Trophoblast cell (in vitro differentiated cells and primary cell): ENCODE results near the gene DHTKD1.
"Not testable (repeated sequence)": the region's sequence is repeated elsewhere in the genome, so short reads cannot be mapped to it uniquely, and the experiment has no call there.

ENCODE experiments used
- DNase-seq, 2 donors: peaks; one replicate each; pipeline ENCODE4 v3.0.0-alpha.2; 2016
- H2AFZ ChIP-seq: 2 replicates; pipeline ENCODE4 v1.6.1; 2013; ENCODE audit warnings: low read length, moderate library complexity, mild to moderate bottlenecking; ENCODE audit not compliant: insufficient read depth, poor library complexity
- H2AK5ac ChIP-seq: 2 replicates; pipeline ENCODE4 v1.6.1; 2013; ENCODE audit warnings: mild to moderate bottlenecking, low read length
- H2BK120ac ChIP-seq: 2 replicates; pipeline ENCODE4 v1.6.1; 2013; ENCODE audit warnings: low read length, mild to moderate bottlenecking, moderate library complexity; ENCODE audit not compliant: insufficient read depth, poor library complexity
- H2BK12ac ChIP-seq: 2 replicates; pipeline ENCODE4 v1.6.1; 2013; ENCODE audit warnings: mild to moderate bottlenecking, low read length, moderate library complexity
- H2BK5ac ChIP-seq: 2 replicates; pipeline ENCODE4 v1.6.1; 2013; ENCODE audit warnings: low read length, low read depth, moderate library complexity, mild to moderate bottlenecking; ENCODE audit not compliant: poor library complexity
- H3K14ac ChIP-seq: 2 replicates; pipeline ENCODE4 v1.6.1; 2013; ENCODE audit warnings: mild to moderate bottlenecking, low read length
- H3K18ac ChIP-seq: 2 replicates; pipeline ENCODE4 v1.6.1; 2013; ENCODE audit warnings: mild to moderate bottlenecking, low read length
- H3K23ac ChIP-seq: 2 replicates; pipeline ENCODE4 v1.6.1; 2013; ENCODE audit warnings: low read length
- H3K27ac ChIP-seq: 2 replicates; pipeline ENCODE4 v1.5.1; 2013; ENCODE audit warnings: low read depth, mild to moderate bottlenecking, inconsistent platforms, low read length, moderate library complexity
- H3K27me3 ChIP-seq: 2 replicates; pipeline ENCODE4 v1.6.1; 2013; ENCODE audit warnings: inconsistent platforms, mild to moderate bottlenecking, low read length, moderate library complexity; ENCODE audit not compliant: insufficient read depth
- H3K36me3 ChIP-seq, 2 experiments: 1 replicate in 1 of 2; 2 replicates in 1 of 2; pipeline ENCODE4 v1.6.1; 2013; ENCODE audit warnings: low read length in 2 of 2, mild to moderate bottlenecking in 2 of 2, moderate library complexity in 1 of 2; ENCODE audit not compliant: insufficient read depth in 2 of 2, control insufficient read depth in 1 of 2
- H3K4ac ChIP-seq: 2 replicates; pipeline ENCODE4 v1.6.1; 2013; ENCODE audit warnings: low read depth, mild to moderate bottlenecking, low read length, moderate library complexity
- H3K4me1 ChIP-seq, 2 experiments: 1 replicate in 1 of 2; 2 replicates in 1 of 2; pipeline ENCODE4 v1.6.1; 2013; ENCODE audit warnings: low read length in 2 of 2, mild to moderate bottlenecking in 2 of 2, moderate library complexity in 1 of 2; ENCODE audit not compliant: insufficient read depth in 2 of 2, control insufficient read depth in 1 of 2
- H3K4me2 ChIP-seq: 2 replicates; pipeline ENCODE4 v1.6.1; 2013; ENCODE audit warnings: inconsistent platforms, mild to moderate bottlenecking, low read length, moderate library complexity
- H3K4me3 ChIP-seq: 2 replicates; pipeline ENCODE4 v1.5.1; 2013; ENCODE audit warnings: mild to moderate bottlenecking, low read depth, low read length, inconsistent platforms
- H3K79me1 ChIP-seq: one replicate; pipeline ENCODE4 v1.6.1; 2013; ENCODE audit warnings: low read length
- H3K79me2 ChIP-seq: 2 replicates; pipeline ENCODE4 v1.6.1; 2013; ENCODE audit warnings: low read length, mild to moderate bottlenecking; ENCODE audit not compliant: control insufficient read depth, insufficient read depth, poor library complexity
- H3K9ac ChIP-seq: 2 replicates; pipeline ENCODE4 v1.6.1; 2013; ENCODE audit warnings: mild to moderate bottlenecking, low read length
- H3K9me3 ChIP-seq: 2 replicates; pipeline ENCODE4 v1.6.1; 2013; ENCODE audit warnings: low read depth, mild to moderate bottlenecking, control low read depth, inconsistent platforms, low read length; ENCODE audit not compliant: insufficient read depth
- H4K12ac ChIP-seq: 2 replicates; pipeline ENCODE4 v1.6.1; 2013; ENCODE audit warnings: low read depth, mild to moderate bottlenecking, low read length, moderate library complexity
- H4K8ac ChIP-seq: 2 replicates; pipeline ENCODE4 v1.6.1; 2013; ENCODE audit warnings: low read depth, mild to moderate bottlenecking, low read length, moderate library complexity
- H4K91ac ChIP-seq: one replicate; pipeline ENCODE4 v1.6.1; 2013; ENCODE audit warnings: low read depth, mild to moderate bottlenecking, low read length, moderate library complexity
- WGBS: extraction: QIAGEN DNeasy Blood & Tissue Kit; methylation state at CpG from one replicate; pipeline ENCODE4 v1.1.7; 2013; ENCODE audit warnings: missing lambda C conversion rate; ENCODE audit not compliant: insufficient read length, insufficient coverage; ENCODE audit errors: extremely low coverage; 5-methylcytosine and 5-hydroxymethylcytosine counted together

DHTKD1 gene

DNA sequence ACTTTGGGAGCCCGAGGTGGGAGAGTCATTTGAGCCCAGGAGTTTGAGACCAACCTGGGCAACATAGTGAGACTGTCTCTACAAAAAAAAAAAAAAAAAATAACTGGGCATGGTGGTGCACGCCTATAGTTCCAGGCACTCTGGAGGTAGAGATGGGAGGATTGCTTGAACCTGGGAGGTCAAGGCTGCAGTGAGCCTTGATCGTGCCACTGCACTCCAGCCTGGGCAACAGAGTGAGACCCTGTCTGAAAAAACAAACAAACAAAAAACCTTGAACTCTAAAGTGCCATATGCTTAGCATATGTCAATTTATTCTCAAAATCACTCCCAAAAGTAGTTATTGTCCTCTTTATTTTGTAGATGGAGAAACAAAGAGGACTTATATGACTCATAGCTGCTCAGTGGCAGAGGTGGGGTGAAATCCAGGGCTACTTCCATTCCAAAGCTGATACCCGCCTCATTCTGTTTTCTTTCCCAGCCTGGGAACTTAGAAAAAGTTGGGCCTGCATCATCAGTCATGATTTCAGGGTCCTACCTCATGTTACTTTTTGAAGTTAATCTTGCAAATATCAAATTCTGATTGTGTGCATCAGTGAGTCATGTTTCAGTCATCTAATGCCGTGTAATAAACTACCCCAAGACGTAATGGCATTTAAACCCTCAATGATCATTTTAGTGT, 13.3 kb downstream of the DHTKD1 start:
- peaks cover 2% of the 10 kb centered on the region for H3K79me2 ChIP-seq
- no peak overlapping the region for H2BK120ac ChIP-seq
- no peak overlapping the region for H2AFZ ChIP-seq
- H3K9ac ChIP-seq: no peak overlapping the region
- no peak overlapping the region for H3K4me2 ChIP-seq
- no peak overlapping the region for H2BK5ac ChIP-seq
- H3K14ac ChIP-seq: no peak overlapping the region
- no peak overlapping the region for H4K91ac ChIP-seq
- H4K8ac ChIP-seq: no peak overlapping the region
- no peaks in the 10 kb centered on the region for H3K27me3 ChIP-seq
- H3K4ac ChIP-seq: no peak overlapping the region
- no peak overlapping the region for H4K12ac ChIP-seq
- H3K4me3 ChIP-seq: no peak overlapping the region
- DNase-seq: no peak
- H2BK12ac ChIP-seq: no peak overlapping the region
- no peaks in the 10 kb centered on the region for H3K9me3 ChIP-seq
- no peak overlapping the region for H3K27ac ChIP-seq
- no peak overlapping the region for H3K18ac ChIP-seq
- no peak overlapping the region for H3K23ac ChIP-seq
- no peak overlapping the region for H2AK5ac ChIP-seq
- no peaks in the 10 kb centered on the region for H3K79me1 ChIP-seq
- H3K36me3 ChIP-seq: peaks cover 25 to 31% of the 10 kb centered on the region in 2 experiments
- peaks cover 2 to 3% of the 10 kb centered on the region in 2 experiments for H3K4me1 ChIP-seq
- no CpG with 5 or more reads among the region's 6 CpGs for WGBS

DNA sequence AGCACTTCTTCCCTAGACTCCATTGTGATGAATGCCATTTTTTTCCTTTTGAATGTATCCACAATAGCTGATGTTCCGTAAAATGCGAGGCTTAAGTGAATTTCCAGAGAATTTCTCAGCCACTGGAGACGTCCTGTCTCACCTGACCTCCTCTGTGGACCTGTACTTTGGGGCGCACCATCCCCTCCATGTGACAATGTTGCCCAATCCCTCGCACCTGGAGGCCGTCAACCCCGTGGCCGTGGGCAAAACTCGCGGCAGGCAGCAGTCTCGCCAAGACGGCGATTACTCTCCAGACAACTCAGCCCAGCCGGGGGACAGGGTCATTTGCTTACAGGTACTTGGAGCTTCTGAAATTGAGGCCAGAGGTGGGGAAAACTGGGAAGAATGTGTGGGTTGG, 20.2 kb downstream of the DHTKD1 start:
- Histone ChIP-seq H3K14ac (no peak overlapping the region), H3K79me1 (no peaks in the 10 kb centered on the region), H3K9me3 (no peaks in the 10 kb centered on the region), H4K8ac (no peak overlapping the region), H3K9ac (no peak overlapping the region), H3K23ac (no peak overlapping the region), H2BK120ac (no peak overlapping the region), H2BK5ac (no peak overlapping the region), H3K4me3 (no peak overlapping the region), H2BK12ac (no peak overlapping the region), H3K36me3 (peaks cover 40 to 57% of the 10 kb centered on the region in 2 experiments), H4K12ac (no peak overlapping the region), H3K18ac (no peak overlapping the region), H2AK5ac (no peak overlapping the region), H3K4ac (no peak overlapping the region), H3K4me1 (no peaks in the 10 kb centered on the region), H3K27me3 (no peaks in the 10 kb centered on the region), H3K4me2 (no peak overlapping the region), H2AFZ (no peak overlapping the region), H4K91ac (no peak overlapping the region), H3K27ac (no peak overlapping the region), H3K79me2 (no peaks in the 10 kb centered on the region)
- no peak for DNase-seq
- no CpG with 5 or more reads among the region's 14 CpGs for WGBS

DNA sequence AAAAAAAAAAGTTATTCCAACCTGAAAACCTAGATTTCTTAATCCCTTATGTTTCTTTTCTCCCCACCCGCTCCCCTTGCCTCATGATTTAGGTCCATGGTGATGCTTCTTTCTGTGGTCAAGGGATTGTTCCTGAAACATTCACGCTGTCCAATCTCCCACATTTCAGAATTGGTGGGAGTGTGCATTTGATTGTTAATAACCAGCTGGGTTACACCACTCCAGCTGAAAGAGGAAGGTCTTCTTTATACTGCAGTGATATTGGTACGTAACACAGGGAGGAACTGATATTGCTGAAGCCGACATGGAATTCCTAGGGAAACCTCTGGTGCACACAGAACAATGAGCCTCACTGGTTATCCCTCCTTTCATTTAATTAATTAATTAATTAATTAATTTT, 22.7 kb downstream of the DHTKD1 start:
- Histone ChIP-seq H4K8ac (no peak overlapping the region), H2BK120ac (no peak overlapping the region), H3K79me1 (no peaks in the 10 kb centered on the region), H2BK5ac (no peak overlapping the region), H3K4me3 (no peak overlapping the region), H3K18ac (no peak overlapping the region), H3K4me2 (no peak overlapping the region), H3K14ac (no peak overlapping the region), H3K27me3 (no peaks in the 10 kb centered on the region), H2AK5ac (no peak overlapping the region), H4K12ac (no peak overlapping the region), H2BK12ac (no peak overlapping the region), H3K9me3 (no peaks in the 10 kb centered on the region), H3K4me1 (no peaks in the 10 kb centered on the region), H2AFZ (no peak overlapping the region), H3K23ac (no peak overlapping the region), H3K4ac (no peak overlapping the region), H3K9ac (no peak overlapping the region), H3K79me2 (no peaks in the 10 kb centered on the region), H4K91ac (no peak overlapping the region), H3K36me3 (peaks cover 41 to 55% of the 10 kb centered on the region in 2 experiments), H3K27ac (no peak overlapping the region)
- no CpG with 5 or more reads among the region's 4 CpGs for WGBS
- no peak for DNase-seq

- H3K27me3 ChIP-seq, DNase-seq, H3K79me2 ChIP-seq, H3K4me1 ChIP-seq, H3K4me3 ChIP-seq, H3K27ac ChIP-seq, H3K9ac ChIP-seq, H4K12ac ChIP-seq, H2BK120ac ChIP-seq, H2AK5ac ChIP-seq, H2AFZ ChIP-seq, H3K14ac ChIP-seq, H3K4me2 ChIP-seq, H2BK12ac ChIP-seq, H3K9me3 ChIP-seq, H4K91ac ChIP-seq, H3K18ac ChIP-seq, H2BK5ac ChIP-seq, H3K23ac ChIP-seq, H4K8ac ChIP-seq, H3K79me1 ChIP-seq, H3K4ac ChIP-seq: not testable (repeated sequence)
- peaks cover 35 to 38% of the 10 kb centered on the region in 2 experiments for H3K36me3 ChIP-seq
- no CpG with 5 or more reads among the region's 9 CpGs for WGBS
These were observed 28.6 kb downstream of the DHTKD1 start for GRCh38 chr10:12097361-12097760.
